Measurements from ENCODE around the gene SLC13A2. TPM values are rescaled to one million over a fixed set of nuclear protein-coding genes. Genes with fewer than 3 reads are reported as not detected.

SLC13A2 gene
- total RNA-seq, 1 experiment from 2014 or later = not detected

DNA sequence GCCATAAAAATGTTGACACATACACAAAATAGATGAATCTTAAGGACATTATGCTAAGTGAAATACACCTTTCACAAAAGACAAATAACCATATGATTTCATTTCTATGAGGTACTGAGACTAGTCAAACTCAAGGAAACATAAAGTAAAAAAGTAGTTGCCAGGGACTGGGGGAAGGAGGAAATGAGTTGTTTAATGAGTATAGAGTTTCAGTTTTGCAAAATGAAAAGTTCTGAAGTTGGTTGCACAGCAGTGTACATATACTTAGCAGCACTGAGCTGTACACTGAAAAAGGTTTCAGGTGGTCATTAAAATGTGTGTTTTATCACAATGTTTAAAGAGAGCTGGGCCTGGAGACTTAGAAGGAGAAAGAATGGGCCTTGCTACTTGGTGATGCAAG, 4.7 kb upstream of the SLC13A2 start:
- H3K9me3 Mint-ChIP-seq = no peaks in the 10 kb centered on the region
- no peak overlapping the region for H2BK15ac ChIP-seq (ENCODE audit: low read depth, low read length)
- H4K5ac ChIP-seq (ENCODE audit: insufficient read length, low read depth, low read length) = no peak overlapping the region
- no peak overlapping the region for H2BK20ac ChIP-seq (ENCODE audit: low read depth, low read length, poor library complexity, severe bottlenecking)
- peaks cover 7 to 20% of the 10 kb centered on the region in 2 experiments for H3K4me1 Mint-ChIP-seq
- TF ChIP-seq, protein P1, sequence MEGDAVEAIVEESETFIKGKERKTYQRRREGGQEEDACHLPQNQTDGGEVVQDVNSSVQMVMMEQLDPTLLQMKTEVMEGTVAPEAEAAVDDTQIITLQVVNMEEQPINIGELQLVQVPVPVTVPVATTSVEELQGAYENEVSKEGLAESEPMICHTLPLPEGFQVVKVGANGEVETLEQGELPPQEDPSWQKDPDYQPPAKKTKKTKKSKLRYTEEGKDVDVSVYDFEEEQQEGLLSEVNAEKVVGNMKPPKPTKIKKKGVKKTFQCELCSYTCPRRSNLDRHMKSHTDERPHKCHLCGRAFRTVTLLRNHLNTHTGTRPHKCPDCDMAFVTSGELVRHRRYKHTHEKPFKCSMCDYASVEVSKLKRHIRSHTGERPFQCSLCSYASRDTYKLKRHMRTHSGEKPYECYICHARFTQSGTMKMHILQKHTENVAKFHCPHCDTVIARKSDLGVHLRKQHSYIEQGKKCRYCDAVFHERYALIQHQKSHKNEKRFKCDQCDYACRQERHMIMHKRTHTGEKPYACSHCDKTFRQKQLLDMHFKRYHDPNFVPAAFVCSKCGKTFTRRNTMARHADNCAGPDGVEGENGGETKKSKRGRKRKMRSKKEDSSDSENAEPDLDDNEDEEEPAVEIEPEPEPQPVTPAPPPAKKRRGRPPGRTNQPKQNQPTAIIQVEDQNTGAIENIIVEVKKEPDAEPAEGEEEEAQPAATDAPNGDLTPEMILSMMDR (conservative IDR thresholded peaks at IDR 0.05) = no peak
- no peaks in the 10 kb centered on the region; the same call in 1 of the 2 replicates for H3K4me1 ChIP-seq (ENCODE audit: insufficient read depth, low read length)
- H2BK120ac ChIP-seq (ENCODE audit: low read depth, low read length, poor library complexity, severe bottlenecking) = no peak overlapping the region
- no peak overlapping the region for H3K18ac ChIP-seq (ENCODE audit: insufficient read length, low read depth, low read length)
- H3K56ac ChIP-seq (ENCODE audit: insufficient read length, low read depth, low read length) = no peak overlapping the region
- no peak overlapping the region for H3K27ac ChIP-seq (ENCODE audit: insufficient read length, low read depth, low read length)
- H4K91ac ChIP-seq (ENCODE audit: insufficient read length, low read depth, low read length) = no peak overlapping the region
- no peak overlapping the region for H3K4me3 Mint-ChIP-seq
- H3T11ph ChIP-seq (ENCODE audit: low read length) = no peak overlapping the region
- H3K23ac ChIP-seq (ENCODE audit: insufficient read length, low read depth, low read length) = no peak overlapping the region
- no peak overlapping the region for H3K9ac ChIP-seq (ENCODE audit: extremely low read depth, insufficient read length, low read length)
- no peak overlapping the region for H4K8ac ChIP-seq (replicated peaks; ENCODE audit: insufficient read length, low read depth, low read length)
- no peak overlapping the region for H2AK5ac ChIP-seq (ENCODE audit: insufficient read length, low read length)
- H4K20me1 ChIP-seq (ENCODE audit: control insufficient read depth, insufficient read depth, insufficient read length) = no peaks in the 10 kb centered on the region
- no peak overlapping the region for H3K4ac ChIP-seq (ENCODE audit: low read depth, low read length)
- no peak overlapping the region for H3K4me2 ChIP-seq (ENCODE audit: insufficient read depth, insufficient read length, low read length)
- no peak for DNase-seq
- peaks cover 29% of the 10 kb centered on the region for H3K27me3 Mint-ChIP-seq (ENCODE audit: low read depth)
- no peaks in the 10 kb centered on the region for H3K36me3 Mint-ChIP-seq (ENCODE audit: insufficient read depth in 1 of 3, low read depth in 3 of 3)
- no peak overlapping the region for H3K27ac Mint-ChIP-seq
- H3K27me3 ChIP-seq (ENCODE audit: insufficient read depth, low read length) = no peaks in the 10 kb centered on the region
- H2BK5ac ChIP-seq (ENCODE audit: insufficient read length, low read length) = no peak overlapping the region
- H2AFZ ChIP-seq (ENCODE audit: low read length) = no peak overlapping the region
- no peaks in the 10 kb centered on the region for H3K23me2 ChIP-seq (ENCODE audit: insufficient read length, low read depth, low read length, poor library complexity, severe bottlenecking)
- no peaks in the 10 kb centered on the region for H3K79me1 ChIP-seq (ENCODE audit: insufficient read depth, low read depth, low read length, poor library complexity, severe bottlenecking)
- no peaks in the 10 kb centered on the region for H3K79me2 ChIP-seq (ENCODE audit: insufficient read depth, low read length)
- H3K14ac ChIP-seq (ENCODE audit: insufficient read depth, low read length) = no peak overlapping the region
- H3K9me3 ChIP-seq (ENCODE audit: control insufficient read depth, low read depth, low read length) = no peaks in the 10 kb centered on the region
- no peak overlapping the region for H2BK12ac ChIP-seq (ENCODE audit: insufficient read length, low read depth, low read length)
